ENCODE results near the gene NHS.

The NHS gene

GRCh38 chrX:17456526-17456925 lies 81.5 kb downstream of the NHS start:
- Histone ChIP-seq H3K18ac (ENCODE audit: low read depth in 1 of 2, low read length in 2 of 2) (no peak overlapping the region), H3K4me2 (ENCODE audit: low read length, poor library complexity, severe bottlenecking) (no peak overlapping the region), H3K27me3 (ENCODE audit: control insufficient read depth in 1 of 2, insufficient read depth in 1 of 2, low read length in 2 of 2) (no peaks in the 10 kb centered on the region), H3K27ac (ENCODE audit: low read length, poor library complexity, severe bottlenecking) (no peak overlapping the region), H4K8ac (ENCODE audit: low read length) (no peak overlapping the region), H3K9me3 (ENCODE audit: control insufficient read depth, low read length) (no peaks in the 10 kb centered on the region), H3K23ac (ENCODE audit: low read length in 2 of 2) (no peak overlapping the region), H2AFZ (ENCODE audit: low read depth, low read length) (no peak overlapping the region), H3K4me3 (ENCODE audit: insufficient read depth in 1 of 2, low read depth in 1 of 2, low read length in 2 of 2) (no peak overlapping the region), H2BK120ac (ENCODE audit: low read depth, low read length) (no peak overlapping the region), H3K79me1 (replicated peaks; ENCODE audit: low read length, poor library complexity, severe bottlenecking) (peaks cover 8% of the 10 kb centered on the region), H2BK12ac (ENCODE audit: low read length in 2 of 2) (no peak overlapping the region), H3K14ac (ENCODE audit: low read length in 2 of 2) (no peak overlapping the region), H3K4me1 (ENCODE audit: control insufficient read depth, insufficient read depth, low read depth, low read length) (peaks cover 2% of the 10 kb centered on the region), H2AK5ac (ENCODE audit: low read length, severe bottlenecking) (no peak overlapping the region), H3K9ac (ENCODE audit: low read length) (no peak overlapping the region), H2BK5ac (ENCODE audit: low read depth, low read length, poor library complexity, severe bottlenecking) (no peak overlapping the region), H3K4ac (ENCODE audit: low read depth in 1 of 2, low read length in 2 of 2) (no peak overlapping the region), H3K36me3 (ENCODE audit: control insufficient read depth in 1 of 2, insufficient read depth in 2 of 2, low read depth in 1 of 2, low read length in 2 of 2) (no peaks in the 10 kb centered on the region), H2BK15ac (ENCODE audit: low read depth, poor library complexity, severe bottlenecking) (no peak overlapping the region), H4K91ac (ENCODE audit: low read length) (no peak overlapping the region)
- no peak for DNase-seq
- 59% methylated on average over 6 of the region's 6 CpGs for WGBS

GRCh38 chrX:17459008-17459611 lies 84.1 kb downstream of the NHS start:
- no peak for DNase-seq
- Histone ChIP-seq H4K8ac (ENCODE audit: low read length) (no peak overlapping the region), H2BK120ac (ENCODE audit: low read depth, low read length) (no peak overlapping the region), H3K4me3 (ENCODE audit: insufficient read depth in 1 of 2, low read depth in 1 of 2, low read length in 2 of 2) (peak overlapping the region in 1 of 2 experiments; percentile 42), H2AFZ (ENCODE audit: low read depth, low read length) (no peak overlapping the region), H4K91ac (ENCODE audit: low read length) (no peak overlapping the region), H2BK5ac (ENCODE audit: low read depth, low read length, poor library complexity, severe bottlenecking) (no peak overlapping the region), H3K4me1 (ENCODE audit: control insufficient read depth, insufficient read depth, low read depth, low read length) (peaks cover 2% of the 10 kb centered on the region), H3K79me1 (replicated peaks; ENCODE audit: low read length, poor library complexity, severe bottlenecking) (peaks cover 10% of the 10 kb centered on the region), H3K14ac (ENCODE audit: low read length in 2 of 2) (no peak overlapping the region), H3K9ac (ENCODE audit: low read length) (peak overlapping the region; percentile 69), H2AK5ac (ENCODE audit: low read length, severe bottlenecking) (no peak overlapping the region), H3K18ac (ENCODE audit: low read depth in 1 of 2, low read length in 2 of 2) (no peak overlapping the region), H3K23ac (ENCODE audit: low read length in 2 of 2) (no peak overlapping the region), H2BK12ac (ENCODE audit: low read length in 2 of 2) (no peak overlapping the region), H3K27ac (ENCODE audit: low read length, poor library complexity, severe bottlenecking) (no peak overlapping the region), H3K4me2 (ENCODE audit: low read length, poor library complexity, severe bottlenecking) (no peak overlapping the region), H3K36me3 (ENCODE audit: control insufficient read depth in 1 of 2, insufficient read depth in 2 of 2, low read depth in 1 of 2, low read length in 2 of 2) (no peaks in the 10 kb centered on the region), H3K4ac (ENCODE audit: low read depth in 1 of 2, low read length in 2 of 2) (no peak overlapping the region), H3K9me3 (ENCODE audit: control insufficient read depth, low read length) (no peaks in the 10 kb centered on the region), H3K27me3 (ENCODE audit: control insufficient read depth in 1 of 2, insufficient read depth in 1 of 2, low read length in 2 of 2) (no peaks in the 10 kb centered on the region), H2BK15ac (ENCODE audit: low read depth, poor library complexity, severe bottlenecking) (no peak overlapping the region)
- 89% methylated on average over 4 of the region's 4 CpGs for WGBS

GRCh38 chrX:17459661-17460060 lies 84.7 kb downstream of the NHS start:
- H2AFZ ChIP-seq (ENCODE audit: low read depth, low read length) = no peak overlapping the region
- no peak overlapping the region for H3K4ac ChIP-seq (ENCODE audit: low read depth in 1 of 2, low read length in 2 of 2)

GRCh38 chrX:17462881-17463280 lies 87.9 kb downstream of the NHS start:
- Histone ChIP-seq H3K4me3 (ENCODE audit: insufficient read depth in 1 of 2, low read depth in 1 of 2, low read length in 2 of 2) (no peak overlapping the region), H3K9me3 (ENCODE audit: control insufficient read depth, low read length) (no peaks in the 10 kb centered on the region), H3K23ac (ENCODE audit: low read length in 2 of 2) (no peak overlapping the region), H2AK5ac (ENCODE audit: low read length, severe bottlenecking) (no peak overlapping the region), H4K8ac (ENCODE audit: low read length) (no peak overlapping the region), H2AFZ (ENCODE audit: low read depth, low read length) (no peak overlapping the region), H3K4me2 (ENCODE audit: low read length, poor library complexity, severe bottlenecking) (no peak overlapping the region), H2BK120ac (ENCODE audit: low read depth, low read length) (no peak overlapping the region), H3K4ac (ENCODE audit: low read depth in 1 of 2, low read length in 2 of 2) (no peak overlapping the region), H2BK12ac (ENCODE audit: low read length in 2 of 2) (no peak overlapping the region), H3K4me1 (ENCODE audit: control insufficient read depth, insufficient read depth, low read depth, low read length) (peaks cover 3% of the 10 kb centered on the region), H2BK5ac (ENCODE audit: low read depth, low read length, poor library complexity, severe bottlenecking) (no peak overlapping the region), H3K27ac (ENCODE audit: low read length, poor library complexity, severe bottlenecking) (no peak overlapping the region), H3K27me3 (ENCODE audit: control insufficient read depth in 1 of 2, insufficient read depth in 1 of 2, low read length in 2 of 2) (no peaks in the 10 kb centered on the region), H4K91ac (ENCODE audit: low read length) (no peak overlapping the region), H3K79me1 (replicated peaks; ENCODE audit: low read length, poor library complexity, severe bottlenecking) (peaks cover 7% of the 10 kb centered on the region), H3K36me3 (ENCODE audit: control insufficient read depth in 1 of 2, insufficient read depth in 2 of 2, low read depth in 1 of 2, low read length in 2 of 2) (no peaks in the 10 kb centered on the region), H3K14ac (ENCODE audit: low read length in 2 of 2) (no peak overlapping the region), H3K9ac (ENCODE audit: low read length) (no peak overlapping the region), H3K18ac (ENCODE audit: low read depth in 1 of 2, low read length in 2 of 2) (no peak overlapping the region), H2BK15ac (ENCODE audit: low read depth, poor library complexity, severe bottlenecking) (no peak overlapping the region)
- WGBS = no CpG with 5 or more reads among the region's 1 CpG
- no peak for DNase-seq

More at GRCh38 chrX:17459661-17460060, 84.7 kb downstream of the NHS start:
- H2BK15ac ChIP-seq (ENCODE audit: low read depth, poor library complexity, severe bottlenecking) = no peak overlapping the region
- no peak overlapping the region for H2BK5ac ChIP-seq (ENCODE audit: low read depth, low read length, poor library complexity, severe bottlenecking)
- H3K27ac ChIP-seq (ENCODE audit: low read length, poor library complexity, severe bottlenecking) = no peak overlapping the region
- no peak overlapping the region for H4K8ac ChIP-seq (ENCODE audit: low read length)
- H3K18ac ChIP-seq (ENCODE audit: low read depth in 1 of 2, low read length in 2 of 2) = no peak overlapping the region
- no peak overlapping the region for H3K23ac ChIP-seq (ENCODE audit: low read length in 2 of 2)
- no CpG with 5 or more reads among the region's 1 CpG for WGBS
- no peaks in the 10 kb centered on the region for H3K9me3 ChIP-seq (ENCODE audit: control insufficient read depth, low read length)
- no peak overlapping the region for H2AK5ac ChIP-seq (ENCODE audit: low read length, severe bottlenecking)
- no peaks in the 10 kb centered on the region for H3K36me3 ChIP-seq (ENCODE audit: control insufficient read depth in 1 of 2, insufficient read depth in 2 of 2, low read depth in 1 of 2, low read length in 2 of 2)
- peaks cover 10% of the 10 kb centered on the region for H3K79me1 ChIP-seq (replicated peaks; ENCODE audit: low read length, poor library complexity, severe bottlenecking)
- H3K9ac ChIP-seq (ENCODE audit: low read length) = peak overlapping the region; percentile 69
- no peak overlapping the region for H2BK12ac ChIP-seq (ENCODE audit: low read length in 2 of 2)
- H4K91ac ChIP-seq (ENCODE audit: low read length) = no peak overlapping the region
- H3K27me3 ChIP-seq (ENCODE audit: control insufficient read depth in 1 of 2, insufficient read depth in 1 of 2, low read length in 2 of 2) = no peaks in the 10 kb centered on the region
- H3K4me2 ChIP-seq (ENCODE audit: low read length, poor library complexity, severe bottlenecking) = no peak overlapping the region
- H3K4me3 ChIP-seq (ENCODE audit: insufficient read depth in 1 of 2, low read depth in 1 of 2, low read length in 2 of 2) = peak overlapping the region in 1 of 2 experiments; percentile 42
- peaks cover 3% of the 10 kb centered on the region for H3K4me1 ChIP-seq (ENCODE audit: control insufficient read depth, insufficient read depth, low read depth, low read length)
- H2BK120ac ChIP-seq (ENCODE audit: low read depth, low read length) = no peak overlapping the region
- no peak for DNase-seq
- H3K14ac ChIP-seq (ENCODE audit: low read length in 2 of 2) = no peak overlapping the region

Measured in mesenchymal stem cell (in vitro differentiated cells and primary cell).